Nephron (organoid): ENCODE results near the gene GPR137B.

Source experiments
- H3K27ac Mint-ChIP-seq, 3 experiments: 2 replicates each; pipeline ENCODE4 v1.8.0; 2020; ENCODE audit warnings: mixed read lengths in 3 of 3, mild to moderate bottlenecking in 2 of 3, moderate library complexity in 1 of 3
- H3K27me3 Mint-ChIP-seq: 2 replicates; pipeline ENCODE4 v1.8.0; 2021; ENCODE audit warnings: low read depth, mild to moderate bottlenecking, moderate library complexity, mixed read lengths
- H3K36me3 Mint-ChIP-seq: 2 replicates; pipeline ENCODE4 v1.8.0; 2020; ENCODE audit warnings: low read depth, mixed read lengths
- H3K4me1 Mint-ChIP-seq: 2 replicates; pipeline ENCODE4 v1.8.0; 2020; ENCODE audit warnings: mixed read lengths
- H3K4me3 Mint-ChIP-seq, 3 experiments: 2 replicates each; pipeline ENCODE4 v1.8.0; 2020; ENCODE audit warnings: mild to moderate bottlenecking in 3 of 3, mixed read lengths in 3 of 3, moderate library complexity in 2 of 3
- H3K9me3 Mint-ChIP-seq: 2 replicates; pipeline ENCODE4 v1.8.0; 2020; ENCODE audit warnings: mixed read lengths
- CTCF ChIP-seq, 3 experiments: fragments of 200-600 bp; sonication (generic); IDR thresholded peaks; one replicate each; pipeline ENCODE4 v1.5.0; 2021; ENCODE audit warnings: antibody characterized with exemption in 3 of 3; ENCODE audit not compliant: unreplicated experiment in 3 of 3

The GPR137B gene

GRCh38 chr1:236201786-236202185, 59.4 kb downstream of the GPR137B start:
- Mint-ChIP-seq H3K27me3 (peaks cover 3% of the 10 kb centered on the region), H3K4me1 (peaks cover 7% of the 10 kb centered on the region)

DNA sequence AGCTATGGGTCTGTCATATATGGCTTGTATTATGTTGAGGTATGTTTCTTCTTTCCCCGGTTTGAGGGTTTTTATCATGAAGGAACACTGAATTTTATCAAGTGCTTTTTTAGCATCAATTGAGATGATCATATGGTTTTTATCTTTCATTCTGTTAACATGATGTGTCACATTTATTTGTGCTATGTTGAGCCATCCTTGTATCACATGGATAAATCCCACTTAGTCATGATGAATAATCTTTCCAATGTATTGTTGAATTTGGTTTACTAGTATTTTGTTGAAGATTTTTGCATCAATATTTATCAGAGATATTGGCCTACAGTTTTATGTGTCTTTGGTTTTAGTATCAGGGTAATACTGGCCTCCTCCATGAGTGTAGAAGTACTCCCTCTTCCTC, 61.7 kb downstream of the GPR137B start:
- no peak for TF ChIP-seq CTCF (IDR thresholded peaks at IDR 0.05; ENCODE audit: unreplicated experiment in 3 of 3)
- peaks cover 64% of the 10 kb centered on the region for H3K36me3 Mint-ChIP-seq
- H3K4me3 Mint-ChIP-seq: no peak overlapping the region
- peaks cover 54% of the 10 kb centered on the region for H3K9me3 Mint-ChIP-seq
- no peak overlapping the region for H3K27ac Mint-ChIP-seq
- H3K4me1 Mint-ChIP-seq: peaks cover 15% of the 10 kb centered on the region
- no peaks in the 10 kb centered on the region for H3K27me3 Mint-ChIP-seq

More at GRCh38 chr1:236201786-236202185, 59.4 kb downstream of the GPR137B start:
- no peak for TF ChIP-seq CTCF (IDR thresholded peaks at IDR 0.05; ENCODE audit: unreplicated experiment in 3 of 3)
- Mint-ChIP-seq H3K27ac (no peak overlapping the region), H3K36me3 (peaks cover 81% of the 10 kb centered on the region), H3K4me3 (no peak overlapping the region), H3K9me3 (peaks cover 75% of the 10 kb centered on the region)

DNA sequence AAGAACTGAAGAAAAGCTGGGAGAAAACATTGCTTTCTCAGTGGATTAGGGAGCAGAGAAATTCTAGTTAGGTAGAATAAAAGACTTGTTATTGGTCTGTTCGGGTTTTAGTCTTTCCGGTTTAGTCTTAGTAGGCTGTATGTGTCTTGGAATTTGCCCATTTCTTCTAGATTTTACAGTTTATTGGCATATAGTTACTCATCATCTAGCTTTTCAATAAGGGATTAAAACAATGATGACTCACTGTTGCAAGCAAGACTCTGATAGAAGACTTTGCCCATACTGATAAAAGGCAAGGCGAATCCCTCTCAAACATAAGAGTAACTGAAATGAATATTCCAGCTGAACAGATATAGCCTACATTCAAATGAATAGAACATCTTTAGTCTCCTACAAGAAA, 62.3 kb downstream of the GPR137B start:
- no peak overlapping the region for H3K4me3 Mint-ChIP-seq
- no peaks in the 10 kb centered on the region for H3K27me3 Mint-ChIP-seq
- peaks cover 15% of the 10 kb centered on the region for H3K4me1 Mint-ChIP-seq
- H3K27ac Mint-ChIP-seq: no peak overlapping the region
- peaks cover 48% of the 10 kb centered on the region for H3K9me3 Mint-ChIP-seq
- H3K36me3 Mint-ChIP-seq: peaks cover 61% of the 10 kb centered on the region
- TF ChIP-seq CTCF (IDR thresholded peaks at IDR 0.05; ENCODE audit: unreplicated experiment in 3 of 3): no peak

- Mint-ChIP-seq H3K36me3 (peaks cover 47% of the 10 kb centered on the region), H3K9me3 (peaks cover 30% of the 10 kb centered on the region), H3K27ac (peak overlapping the region in 2 of 3 experiments; percentile 71 to 80), H3K27me3 (no peaks in the 10 kb centered on the region), H3K4me1 (peaks cover 15% of the 10 kb centered on the region), H3K4me3 (no peak overlapping the region)
- no peak for TF ChIP-seq CTCF (IDR thresholded peaks at IDR 0.05; ENCODE audit: unreplicated experiment in 3 of 3)
Observed at GRCh38 chr1:236206548-236206947, 64.2 kb downstream of the GPR137B start.

DNA sequence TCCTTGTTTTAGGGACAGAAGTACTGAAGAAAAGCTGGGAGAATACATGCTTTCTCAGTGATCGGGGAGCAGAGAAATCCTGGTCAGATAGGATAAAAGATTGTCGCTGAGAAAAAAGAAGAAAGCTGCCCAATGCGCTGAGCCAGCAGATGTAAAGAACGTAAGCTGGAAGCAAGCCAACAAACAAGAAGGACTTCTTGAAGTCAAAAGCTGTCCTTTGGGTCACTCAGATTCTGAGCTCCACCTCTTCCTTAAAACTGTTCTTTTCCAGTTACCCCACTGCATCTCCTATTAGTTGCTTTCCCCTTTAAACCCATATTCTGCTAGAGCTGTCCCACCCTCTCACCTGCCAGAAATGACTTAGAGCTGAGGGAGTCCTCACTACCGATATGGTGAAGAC, 64.8 kb downstream of the GPR137B start:
- Mint-ChIP-seq H3K27me3 (no peaks in the 10 kb centered on the region), H3K36me3 (peaks cover 43% of the 10 kb centered on the region), H3K27ac (peak overlapping the region in 2 of 3 experiments; percentile 71 to 80), H3K4me3 (no peak overlapping the region), H3K9me3 (peaks cover 24% of the 10 kb centered on the region), H3K4me1 (peaks cover 15% of the 10 kb centered on the region)
- TF ChIP-seq CTCF (IDR thresholded peaks at IDR 0.05; ENCODE audit: unreplicated experiment in 3 of 3): no peak

- Mint-ChIP-seq H3K36me3 (peaks cover 42% of the 10 kb centered on the region), H3K27ac (peak overlapping the region in 2 of 3 experiments; percentile 71 to 80), H3K9me3 (peaks cover 20% of the 10 kb centered on the region), H3K4me3 (no peak overlapping the region), H3K4me1 (peaks cover 15% of the 10 kb centered on the region), H3K27me3 (no peaks in the 10 kb centered on the region)
- no peak for TF ChIP-seq CTCF (IDR thresholded peaks at IDR 0.05; ENCODE audit: unreplicated experiment in 3 of 3)
Observed at GRCh38 chr1:236207569-236207968, 65.2 kb downstream of the GPR137B start.
